Endothelial cell of umbilical vein (primary cell): ENCODE measurements around the gene NSMCE3. TPM values are rescaled to one million over a fixed set of nuclear protein-coding genes. Genes with fewer than 3 reads are reported as not detected.

Experiments
- BruUV-seq: library from RNA; stranded (reverse); fragments of 400-500 nt; replicated peaks from 2 replicates; lab custom pipeline; 2021; lab: Mats Ljungman, UMichigan
- CTCF ChIA-PET: fragments of 300-600, 350-600 bp; sonication (Branson Sonifier 250); formaldehyde crosslinking; loops from one replicate; lab custom pipeline; 2021; ENCODE audit warnings: antibody characterized with exemption, inconsistent platforms; lab: Charles Lee
- POLR2A ChIA-PET: fragments of 300-600, 350-600 bp; sonication (Branson Sonifier 250); formaldehyde crosslinking; loops from one replicate; lab custom pipeline; 2021; ENCODE audit warnings: antibody characterized with exemption, inconsistent platforms; lab: Charles Lee
- DNase-seq: peaks from one replicate; pipeline ENCODE4 v3.0.0-alpha.2; 2011; ENCODE audit warnings: low read depth, low spot score
- FAIRE-seq: peaks from 2 replicates; lab custom pipeline; 2011; peaks lifted over from hg19 to GRCh38; lab: Jason Lieb, UNC
- H2AFZ ChIP-seq: 2 replicates; pipeline ENCODE4 v1.6.0; 2012; ENCODE audit warnings: low read depth, low read length, control low read depth, inconsistent platforms
- H3K27ac ChIP-seq: 2 replicates; pipeline ENCODE4 v1.5.1; 2011; ENCODE audit warnings: low read depth, mild to moderate bottlenecking, control low read depth, low read length, moderate library complexity; ENCODE audit not compliant: insufficient read depth
- H3K27me3 ChIP-seq, 2 experiments: 2 replicates each; pipeline versions ENCODE4 v1.6.0 to v1.6.1; 2011; ENCODE audit warnings: low read length in 2 of 2, mixed read lengths in 1 of 2; ENCODE audit not compliant: control insufficient read depth in 2 of 2, insufficient read depth in 2 of 2
- H3K36me3 ChIP-seq, 2 experiments: 2 replicates in 1 of 2; 3 replicates in 1 of 2; pipeline ENCODE4 v1.5.1; 2011; ENCODE audit warnings: low read length in 2 of 2, mild to moderate bottlenecking in 1 of 2, moderate library complexity in 1 of 2; ENCODE audit not compliant: control insufficient read depth in 2 of 2, insufficient read depth in 2 of 2; ENCODE audit errors: extremely low read depth in 1 of 2
- H3K4me1 ChIP-seq: 3 replicates; pipeline ENCODE4 v1.5.1; 2011; ENCODE audit warnings: mild to moderate bottlenecking, low read length; ENCODE audit not compliant: control insufficient read depth, insufficient read depth; ENCODE audit errors: extremely low read depth
- H3K4me2 ChIP-seq: 2 replicates; pipeline ENCODE4 v1.6.1; 2011; ENCODE audit warnings: low read length, control low read depth, mixed read lengths; ENCODE audit not compliant: insufficient read depth
- H3K4me3 ChIP-seq, 3 experiments: fragments of 200-600 bp in 1 of 3; sonication (generic), shearing (Covaris generic) in 1 of 3; replicated peaks in 1 of 3; 2 replicates each; pipeline ENCODE4 v1.5.1; 2011 to 2016; ENCODE audit warnings: control low read depth in 3 of 3, low read length in 3 of 3, mild to moderate bottlenecking in 2 of 3, inconsistent platforms in 1 of 3, low read depth in 1 of 3, moderate library complexity in 1 of 3; ENCODE audit not compliant: insufficient read depth in 1 of 3
- H3K79me2 ChIP-seq: 2 replicates; pipeline ENCODE4 v1.6.0; 2012; ENCODE audit warnings: low read length, inconsistent platforms; ENCODE audit not compliant: control insufficient read depth, insufficient read depth
- H3K9ac ChIP-seq: replicated peaks from 2 replicates; pipeline ENCODE3; 2011; ENCODE audit warnings: low read length, control low read depth; ENCODE audit not compliant: insufficient read depth; ENCODE audit errors: extremely low read depth
- H3K9me1 ChIP-seq: replicated peaks from 3 replicates; pipeline ENCODE4 v1.6.0; 2011; ENCODE audit warnings: mild to moderate bottlenecking, low read length; ENCODE audit not compliant: control insufficient read depth, insufficient read depth; ENCODE audit errors: extremely low read depth
- H3K9me3 ChIP-seq: replicated peaks from 2 replicates; pipeline ENCODE4 v1.5.1; 2012; ENCODE audit warnings: low read length, inconsistent platforms; ENCODE audit not compliant: control insufficient read depth, insufficient read depth
- H4K20me1 ChIP-seq: replicated peaks from 2 replicates; pipeline ENCODE3; 2011; ENCODE audit warnings: mild to moderate bottlenecking, low read length; ENCODE audit not compliant: control insufficient read depth, insufficient read depth; ENCODE audit errors: extremely low read depth
- FOS ChIP-seq: IDR thresholded peaks from 2 replicates; pipeline ENCODE4 v1.6.1; 2011; ENCODE audit warnings: mild to moderate bottlenecking, low read length, moderate library complexity, borderline replicate concordance; ENCODE audit not compliant: insufficient read depth
- JUN ChIP-seq: IDR thresholded peaks from 2 replicates; pipeline ENCODE4 v1.6.1; 2011; ENCODE audit warnings: borderline replicate concordance, low read depth; ENCODE audit not compliant: insufficient read length, insufficient read depth
- MYC ChIP-seq: IDR thresholded peaks from one replicate; pipeline ENCODE4 v1.6.1; 2011; ENCODE audit warnings: mild to moderate bottlenecking, low read depth, low read length
- POLR2A ChIP-seq: IDR thresholded peaks from 2 replicates; pipeline ENCODE4 v1.6.1; 2012; ENCODE audit warnings: low read depth, mild to moderate bottlenecking, control low read depth, low read length
- dilution Hi-C: fragments of 300-500 bp; cut with MboI; formaldehyde crosslinking; loops from one replicate; pipeline ENCODE4 v1.15.0; 2019; ENCODE audit warnings: low sequenced_read_pairs; ENCODE audit not compliant: extremely low pct_ligation_motif_present
- intact Hi-C: fragments of 100-400 bp; cut with micrococcal nuclease; formaldehyde crosslinking; loops from one replicate; pipeline ENCODE4 v1.10.0; 2022
- polyA plus RNA-seq, 4 experiments: library from polyadenylated mRNA; depleted of rRNA in 3 of 4; stranded (reverse) in 3 of 4; unstranded in 1 of 4; fragments of >200 nt; gene quantifications; 2 replicates each; pipeline versions ENCODE4 v1.2.1 to v1.2.3, GENCODE V29; 2011 to 2012; ENCODE audit warnings: missing spikeins in 1 of 4
- total RNA-seq: library from RNA; stranded (reverse); gene quantifications from 2 replicates; pipeline ENCODE4 v1.2.3, GENCODE V29; 2021
- TF ChIP-seq, protein P1 (sequence below), 2 donors: IDR thresholded peaks; 1 replicate in 1 of 2; 2 replicates in 1 of 2; pipeline ENCODE4 v1.5.1; 2011; ENCODE audit warnings: low read length in 2 of 2, mild to moderate bottlenecking in 2 of 2, moderate library complexity in 2 of 2, control low read depth in 1 of 2, inconsistent platforms in 1 of 2, low read depth in 1 of 2; ENCODE audit not compliant: insufficient read depth in 1 of 2; ENCODE audit errors: extremely low read depth in 1 of 2
- TF ChIP-seq, protein P2 (sequence below): IDR thresholded peaks from 2 replicates; pipeline ENCODE4 v1.6.1; 2011; ENCODE audit not compliant: insufficient read depth, insufficient read length

Gene NSMCE3
- total and polyA plus RNA-seq, 2 donors (not counting 3 experiments of a cell fraction or from before 2014, with no cell fraction given), result 4.5 to 5.8 TPM

DNA sequence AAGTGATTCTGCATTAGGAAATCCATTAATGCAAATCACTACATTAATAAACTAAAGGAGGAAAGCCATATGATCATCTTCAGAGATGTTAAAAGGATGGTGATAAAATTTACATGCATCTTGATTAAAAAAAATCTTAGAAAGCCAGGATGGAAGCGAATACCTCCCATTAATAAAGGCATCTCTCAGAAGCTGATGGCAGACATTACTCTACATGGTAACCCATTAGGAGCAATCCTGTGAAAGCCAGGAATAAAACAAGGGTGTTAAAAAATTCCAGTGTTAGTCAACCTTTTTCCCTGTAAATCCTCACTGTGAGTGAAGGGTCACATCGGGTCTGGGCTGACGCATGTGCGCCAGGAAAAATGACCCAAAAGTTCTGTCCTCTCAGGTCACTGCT lies 25.5 kb downstream of the NSMCE3 start:
- Histone ChIP-seq H3K4me3 (no peak overlapping the region), H3K27me3 (no peaks in the 10 kb centered on the region), H3K79me2 (no peaks in the 10 kb centered on the region), H4K20me1 (no peaks in the 10 kb centered on the region), H3K4me2 (no peak overlapping the region), H3K4me1 (no peaks in the 10 kb centered on the region), H3K9me3 (no peaks in the 10 kb centered on the region), H3K27ac (no peak overlapping the region), H3K9me1 (no peaks in the 10 kb centered on the region), H3K36me3 (no peaks in the 10 kb centered on the region), H3K9ac (no peak overlapping the region), H2AFZ (no peak overlapping the region)
- BruUV-seq, result no TSS peak
- FAIRE-seq (no peak), DNase-seq (no peak)
- POLR2A ChIA-PET, result no interaction called here
- dilution Hi-C loops (no loop called here), intact Hi-C loops (loop anchor here (10.0 kb wide), 1 partner anchor 641 kb away; no protein-coding TSS in a partner anchor)
- TF ChIP-seq POLR2A, result no peak
- TF ChIP-seq, protein P1, sequence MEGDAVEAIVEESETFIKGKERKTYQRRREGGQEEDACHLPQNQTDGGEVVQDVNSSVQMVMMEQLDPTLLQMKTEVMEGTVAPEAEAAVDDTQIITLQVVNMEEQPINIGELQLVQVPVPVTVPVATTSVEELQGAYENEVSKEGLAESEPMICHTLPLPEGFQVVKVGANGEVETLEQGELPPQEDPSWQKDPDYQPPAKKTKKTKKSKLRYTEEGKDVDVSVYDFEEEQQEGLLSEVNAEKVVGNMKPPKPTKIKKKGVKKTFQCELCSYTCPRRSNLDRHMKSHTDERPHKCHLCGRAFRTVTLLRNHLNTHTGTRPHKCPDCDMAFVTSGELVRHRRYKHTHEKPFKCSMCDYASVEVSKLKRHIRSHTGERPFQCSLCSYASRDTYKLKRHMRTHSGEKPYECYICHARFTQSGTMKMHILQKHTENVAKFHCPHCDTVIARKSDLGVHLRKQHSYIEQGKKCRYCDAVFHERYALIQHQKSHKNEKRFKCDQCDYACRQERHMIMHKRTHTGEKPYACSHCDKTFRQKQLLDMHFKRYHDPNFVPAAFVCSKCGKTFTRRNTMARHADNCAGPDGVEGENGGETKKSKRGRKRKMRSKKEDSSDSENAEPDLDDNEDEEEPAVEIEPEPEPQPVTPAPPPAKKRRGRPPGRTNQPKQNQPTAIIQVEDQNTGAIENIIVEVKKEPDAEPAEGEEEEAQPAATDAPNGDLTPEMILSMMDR (IDR thresholded peaks at IDR 0.05; ENCODE audit: extremely low read depth in 1 of 2, insufficient read depth in 1 of 2, low read depth in 1 of 2, low read length in 2 of 2), result no peak
- no peak for TF ChIP-seq JUN
- TF ChIP-seq FOS, result no peak
- TF ChIP-seq MYC, result no peak
- TF ChIP-seq, protein P2, sequence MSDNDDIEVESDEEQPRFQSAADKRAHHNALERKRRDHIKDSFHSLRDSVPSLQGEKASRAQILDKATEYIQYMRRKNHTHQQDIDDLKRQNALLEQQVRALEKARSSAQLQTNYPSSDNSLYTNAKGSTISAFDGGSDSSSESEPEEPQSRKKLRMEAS, result no peak
- CTCF ChIA-PET, result no interaction called here
